ENCODE results near the gene PPFIA1.
"Not testable (repeated sequence)": the region's sequence is repeated elsewhere in the genome, so short reads cannot be mapped to it uniquely, and the experiment has no call there.

Gene PPFIA1

GRCh38 chr11:70387564-70387963, 117.1 kb downstream of the PPFIA1 start:
- TF ChIP-seq CTCF (IDR thresholded peaks at IDR 0.05; ENCODE audit: low read depth, low read length) = no peak
- no peak overlapping the region for H3K4me3 ChIP-seq (ENCODE audit: low read depth, low read length)

- TF ChIP-seq CTCF (IDR thresholded peaks at IDR 0.05; ENCODE audit: low read depth, low read length) = no peak
- H3K4me3 ChIP-seq (ENCODE audit: low read depth, low read length) = no peak overlapping the region
Measured at GRCh38 chr11:70389201-70389600, 118.7 kb downstream of the PPFIA1 start.

GRCh38 chr11:70390882-70391281, 120.4 kb downstream of the PPFIA1 start:
- not testable (repeated sequence) for H3K4me3 ChIP-seq (ENCODE audit: low read depth, low read length)

GRCh38 chr11:70394211-70394950, 123.9 kb downstream of the PPFIA1 start:
- H3K4me3 ChIP-seq (ENCODE audit: low read depth, low read length) = no peak overlapping the region
- no peak for TF ChIP-seq CTCF (IDR thresholded peaks at IDR 0.05; ENCODE audit: low read depth, low read length)

GRCh38 chr11:70397336-70397982, 127.0 kb downstream of the PPFIA1 start:
- peak overlapping the region; percentile 70 for H3K4me3 ChIP-seq (ENCODE audit: low read depth, low read length)
- no peak for TF ChIP-seq CTCF (IDR thresholded peaks at IDR 0.05; ENCODE audit: low read depth, low read length)

GRCh38 chr11:70397983-70398833, 127.7 kb downstream of the PPFIA1 start, which contains the start of gene CTTN:
Gene CTTN, plus strand, starts transcription at chr11:70398529. Its CDS starts 8,769 bp downstream, at chr11:70407298.
- H3K4me3 ChIP-seq (ENCODE audit: low read depth, low read length) = peak within 1 kb of the TSS; percentile 70
- TF ChIP-seq CTCF (IDR thresholded peaks at IDR 0.05; ENCODE audit: low read depth, low read length) = no peak

- peak overlapping the region; percentile 70 for H3K4me3 ChIP-seq (ENCODE audit: low read depth, low read length)
- no peak for TF ChIP-seq CTCF (IDR thresholded peaks at IDR 0.05; ENCODE audit: low read depth, low read length)
Measured at GRCh38 chr11:70398834-70399680, 128.6 kb downstream of the PPFIA1 start.

Measured in WI38 (cell line).